ENCODE measurements around the gene TYROBP.
A peak's percentile ranks its signal among the peaks of the same experiment; 100 is the strongest.
"Not testable (repeated sequence)": the region's sequence is repeated elsewhere in the genome, so short reads cannot be mapped to it uniquely, and the experiment has no call there.

TYROBP gene

DNA sequence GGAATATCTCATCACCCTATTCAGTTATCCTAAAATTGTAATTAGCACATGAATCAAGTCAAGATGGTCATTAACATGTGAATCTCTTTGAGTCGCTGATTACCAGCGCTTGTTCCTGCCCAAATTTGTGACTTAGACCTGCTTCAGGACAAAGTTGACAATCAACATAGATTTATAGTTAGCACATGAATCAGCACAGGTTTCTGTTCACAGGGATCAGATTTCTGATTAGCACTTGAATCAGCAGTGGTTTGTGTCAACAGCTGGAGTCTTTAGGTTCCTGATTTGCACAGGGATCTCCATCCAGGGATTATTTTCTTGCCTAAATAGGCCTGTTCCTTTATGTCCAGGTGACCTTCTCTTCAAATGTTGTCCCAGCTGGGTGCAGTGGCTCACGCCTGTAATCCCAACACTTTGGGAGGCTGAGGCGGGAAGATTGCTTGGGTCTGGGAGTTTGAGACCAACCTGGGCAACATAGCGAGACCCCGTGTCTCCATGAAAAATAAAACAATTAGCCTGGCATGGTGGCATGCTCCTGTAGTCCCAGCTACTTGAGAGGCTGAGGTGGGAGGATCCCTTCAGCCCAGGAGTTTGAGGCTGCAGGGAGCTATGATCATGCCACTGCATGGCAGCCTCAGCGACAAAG lies 24.3 kb upstream of the TYROBP start:
- peak; percentile 25 for DNase-seq (ENCODE audit: low read depth, low spot score)

DNA sequence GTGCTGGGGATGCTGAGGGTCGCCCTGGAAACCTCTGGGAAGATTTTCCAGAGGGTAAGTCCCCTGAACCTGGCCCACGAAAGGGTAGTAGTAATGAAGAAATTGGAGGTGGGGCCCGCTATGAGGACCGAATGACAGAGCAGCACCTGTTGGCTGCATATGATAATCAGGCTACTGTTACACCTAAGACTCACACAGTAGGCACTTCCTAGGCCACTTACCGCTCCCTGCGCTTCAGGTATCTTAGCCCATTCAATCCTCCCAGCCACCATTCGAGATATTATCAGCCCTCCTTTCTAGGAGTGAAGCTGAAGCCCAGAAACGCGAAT lies 23.7 kb upstream of the TYROBP start:
- no peak for DNase-seq (ENCODE audit: low read depth, low spot score)

DNA sequence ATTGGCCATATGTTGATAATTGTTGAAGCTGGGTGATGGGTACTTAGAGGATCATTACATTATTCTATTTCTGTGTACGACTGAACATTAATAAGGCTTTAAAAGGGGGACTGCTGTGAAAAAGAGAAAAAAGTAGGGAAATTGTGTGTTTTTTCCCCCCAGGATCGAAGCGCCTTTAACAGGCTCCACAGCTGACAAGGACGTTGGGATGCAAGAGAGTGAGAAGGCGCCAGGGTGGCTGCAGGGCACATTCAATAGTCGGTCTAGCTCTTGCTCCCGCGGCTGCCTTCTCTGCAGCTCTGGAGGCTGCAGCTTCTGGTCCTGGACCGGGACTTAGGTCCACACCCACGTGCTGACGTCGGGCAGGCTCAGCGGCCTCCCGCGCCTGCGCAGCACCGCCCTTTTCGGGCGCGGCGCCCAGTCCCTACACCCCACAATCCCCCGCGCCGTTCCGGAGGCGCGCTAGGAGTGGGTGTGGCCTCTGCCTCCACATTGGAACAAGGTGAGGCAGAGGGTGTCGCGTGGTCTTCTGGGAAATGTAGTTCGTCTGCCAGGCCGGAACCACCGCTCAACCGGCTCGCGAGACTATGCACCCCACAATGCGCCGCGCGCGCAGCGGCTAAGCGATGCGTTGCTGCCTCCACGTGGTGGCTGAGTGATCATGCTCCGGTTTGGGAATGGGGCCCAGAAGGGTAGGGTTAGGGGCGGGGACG lies 23.2 kb upstream of the TYROBP start:
- peak; percentile 98 for DNase-seq (ENCODE audit: low read depth, low spot score)

DNA sequence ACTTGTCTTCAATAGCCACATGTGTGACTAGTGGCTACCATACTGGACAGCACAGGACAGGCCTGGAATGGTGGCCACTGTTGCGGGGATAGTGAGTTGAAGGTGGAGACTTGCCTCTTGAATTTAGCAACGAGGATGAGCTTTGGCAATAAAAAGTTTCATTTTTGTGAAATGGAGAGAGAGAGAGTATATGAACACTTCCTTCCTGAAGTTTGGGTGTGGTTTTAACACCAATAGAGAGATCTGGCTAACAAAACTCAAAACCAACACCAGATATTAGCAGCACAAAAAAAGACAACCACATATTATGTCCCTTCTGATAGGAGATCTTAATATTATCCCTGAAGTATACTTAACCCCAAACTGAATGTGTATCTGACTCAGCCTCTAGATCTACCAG lies 21.8 kb upstream of the TYROBP start:
- DNase-seq (ENCODE audit: low read depth, low spot score), result no peak

DNA sequence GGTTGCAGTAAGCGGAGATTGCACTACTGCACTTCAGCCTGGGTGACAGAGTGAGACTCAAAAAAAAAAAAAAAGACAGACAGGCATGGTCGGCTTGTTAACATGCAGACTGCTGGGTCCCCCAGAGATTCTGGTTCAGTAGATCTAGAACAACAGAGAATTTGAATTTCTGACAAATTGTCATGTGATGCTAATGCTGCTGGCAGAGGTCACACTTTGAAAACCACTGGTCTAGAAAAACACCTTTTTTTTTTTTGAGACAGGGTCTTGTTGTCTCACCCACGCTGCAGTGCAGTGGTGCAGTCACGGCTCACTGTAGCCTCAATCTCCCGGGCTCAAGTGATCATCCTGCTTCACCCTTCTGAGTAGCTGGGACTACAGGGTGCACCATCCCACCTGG lies 20.4 kb upstream of the TYROBP start:
- no peak for DNase-seq (ENCODE audit: low read depth, low spot score)

DNA sequence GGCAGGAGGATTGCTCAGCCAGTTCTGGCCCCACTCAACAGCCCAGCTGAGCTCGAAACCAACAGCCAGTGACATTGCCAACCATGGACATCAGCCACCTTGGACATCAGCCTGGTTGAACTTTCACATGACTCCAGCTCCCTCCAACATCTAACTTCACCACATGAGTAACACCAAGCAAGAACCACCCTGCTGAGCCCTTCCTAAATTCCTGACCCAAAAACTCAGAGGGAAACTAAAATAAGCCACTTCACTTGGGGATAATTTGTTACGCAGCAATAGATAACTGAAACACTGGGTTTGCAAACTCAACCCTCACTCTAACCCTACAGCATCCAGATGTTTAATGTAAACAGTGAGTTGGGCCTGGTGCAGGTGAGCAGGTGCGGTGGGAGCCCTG lies 17.4 kb upstream of the TYROBP start:
- no peak for DNase-seq (ENCODE audit: low read depth, low spot score)

DNA sequence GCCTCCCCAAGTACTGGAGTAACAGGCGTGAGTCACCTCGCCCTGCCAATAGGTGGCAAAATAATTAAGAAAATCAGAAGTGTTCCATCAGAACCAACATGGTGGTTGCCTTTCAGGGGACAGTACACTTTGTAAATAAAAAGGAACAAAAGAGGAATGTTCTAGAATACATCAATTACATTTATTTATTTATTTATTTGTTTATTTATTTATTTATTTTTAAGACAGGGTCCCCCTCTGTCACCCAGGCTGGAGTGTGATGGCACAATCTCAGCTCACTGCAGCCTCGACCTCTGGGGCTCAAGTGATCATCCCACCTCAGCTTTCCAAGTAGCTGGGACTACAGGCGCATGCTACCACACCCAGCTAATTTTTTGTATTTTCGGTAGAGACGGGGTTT lies 12.9 kb upstream of the TYROBP start:
- DNase-seq (ENCODE audit: low read depth, low spot score), result no peak

DNA sequence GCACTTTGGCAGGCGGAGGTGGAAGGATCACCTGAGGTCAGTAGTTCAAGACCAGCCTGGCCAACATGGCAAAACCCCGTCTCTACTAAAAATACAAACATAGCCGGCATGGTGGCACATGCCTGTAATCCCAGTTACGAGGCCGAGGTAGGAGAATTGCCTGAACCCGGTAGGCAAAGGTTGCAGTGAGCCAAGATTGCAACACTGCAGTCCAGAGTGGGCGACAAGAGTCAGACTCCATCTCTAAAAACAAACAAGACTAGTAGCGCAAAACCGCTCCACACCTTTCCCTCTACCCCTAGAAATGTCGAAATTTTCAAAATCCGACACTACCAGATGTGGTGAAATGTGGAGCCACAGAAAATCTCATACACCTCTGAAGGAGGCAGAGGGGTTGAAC lies 11.2 kb upstream of the TYROBP start:
- no peak for DNase-seq (ENCODE audit: low read depth, low spot score)

DNA sequence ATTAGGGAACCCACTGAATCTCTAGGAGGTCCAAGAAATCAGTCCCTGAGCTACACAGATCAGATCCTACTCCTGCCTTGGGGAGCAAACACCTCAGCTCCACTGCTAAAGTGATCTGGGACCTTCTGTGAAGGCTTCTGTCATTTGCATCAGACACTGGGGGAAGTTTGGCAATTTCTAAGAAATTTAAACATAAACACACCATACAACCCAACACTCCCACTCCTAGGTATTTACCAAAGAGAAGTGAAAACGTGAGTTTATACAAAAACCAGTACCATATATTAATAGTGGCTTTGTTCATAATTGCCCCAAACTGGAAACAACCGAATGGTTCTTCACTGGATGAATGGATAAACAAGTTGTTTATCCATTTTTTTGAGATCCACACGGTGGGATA lies 7.3 kb upstream of the TYROBP start:
- no peak for DNase-seq (ENCODE audit: low read depth, low spot score)

DNA sequence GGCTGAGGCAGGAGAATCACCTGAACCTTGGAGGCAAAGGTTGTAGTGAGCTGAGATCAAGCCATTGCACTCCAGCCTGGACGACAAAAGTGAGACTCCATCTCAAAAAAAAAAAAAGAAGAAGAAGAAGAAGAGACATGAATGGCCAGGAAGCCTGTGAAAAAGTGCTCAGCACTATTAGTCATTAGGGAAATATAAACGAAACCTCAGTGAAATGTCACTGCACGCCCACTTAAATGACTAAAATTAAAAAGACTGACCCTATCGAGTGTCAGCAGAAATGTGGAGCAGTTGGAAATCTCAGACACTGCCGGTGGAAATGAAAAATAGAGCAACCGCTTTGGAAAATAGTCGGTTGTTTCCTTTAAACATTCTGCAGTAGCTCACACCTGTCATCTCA lies 5.5 kb upstream of the TYROBP start:
- DNase-seq (ENCODE audit: low read depth, low spot score), result no peak

DNA sequence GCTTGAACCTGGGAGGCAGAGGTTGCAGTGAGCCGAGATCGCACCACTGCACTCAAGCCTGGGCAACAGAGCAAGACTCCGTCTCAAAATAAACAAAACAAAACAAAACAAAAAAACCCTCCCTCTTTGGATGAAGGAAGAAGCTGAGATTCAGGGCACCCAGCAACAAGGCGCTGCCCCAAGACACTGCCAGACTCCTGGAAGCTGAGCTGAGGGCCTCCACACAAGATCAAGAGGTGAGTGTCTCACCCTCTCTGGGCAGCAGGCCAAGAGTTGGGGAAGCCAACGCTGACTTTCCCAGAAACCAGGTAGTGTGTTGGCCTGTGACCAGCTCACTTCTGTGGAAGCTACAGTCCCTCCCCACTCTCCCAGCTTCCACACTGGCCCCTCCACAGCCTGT lies 3.7 kb upstream of the TYROBP start:
- no peak for DNase-seq (ENCODE audit: low read depth, low spot score)

DNA sequence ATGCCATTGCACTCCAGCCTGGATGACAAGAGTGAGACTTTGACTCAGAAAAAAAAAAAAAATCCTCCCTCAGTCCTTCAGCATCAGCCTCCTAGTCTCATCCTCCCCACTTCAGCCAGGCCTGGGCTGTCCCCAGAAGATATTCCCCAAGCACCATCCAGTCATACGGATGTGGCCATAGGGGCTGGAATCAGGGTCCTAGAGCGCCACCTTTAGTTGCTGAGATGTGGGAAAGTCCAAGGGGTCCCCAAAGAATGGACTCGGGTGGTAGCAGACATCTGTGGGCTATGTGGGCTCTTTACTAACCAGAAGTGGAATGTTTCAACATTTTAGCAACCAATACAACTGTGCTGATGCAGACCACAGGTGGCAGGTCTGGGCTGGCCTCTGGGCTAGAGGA lies 3.1 kb upstream of the TYROBP start:
- DNase-seq (ENCODE audit: low read depth, low spot score), result no peak

DNA sequence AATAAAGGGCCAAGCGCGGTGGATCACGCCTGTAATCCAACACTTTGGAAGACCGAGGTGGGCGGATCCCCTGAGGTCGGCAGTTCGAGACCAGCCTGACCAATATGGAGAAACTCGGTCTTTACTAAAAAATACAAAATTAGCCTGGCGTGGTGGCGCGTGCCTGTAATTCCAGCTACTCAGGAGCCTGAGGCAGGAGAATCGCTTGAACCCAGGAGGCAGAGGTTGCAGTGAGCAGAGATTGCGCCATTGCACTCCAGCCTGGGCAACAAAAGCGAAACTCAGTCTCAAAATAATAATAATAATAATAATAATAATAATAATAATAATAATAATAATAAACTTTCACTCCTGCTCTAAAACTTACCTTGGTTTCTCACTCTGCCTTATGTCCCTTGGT lies 2.3 kb upstream of the TYROBP start:
- not testable (repeated sequence) for DNase-seq (ENCODE audit: low read depth, low spot score)

DNA sequence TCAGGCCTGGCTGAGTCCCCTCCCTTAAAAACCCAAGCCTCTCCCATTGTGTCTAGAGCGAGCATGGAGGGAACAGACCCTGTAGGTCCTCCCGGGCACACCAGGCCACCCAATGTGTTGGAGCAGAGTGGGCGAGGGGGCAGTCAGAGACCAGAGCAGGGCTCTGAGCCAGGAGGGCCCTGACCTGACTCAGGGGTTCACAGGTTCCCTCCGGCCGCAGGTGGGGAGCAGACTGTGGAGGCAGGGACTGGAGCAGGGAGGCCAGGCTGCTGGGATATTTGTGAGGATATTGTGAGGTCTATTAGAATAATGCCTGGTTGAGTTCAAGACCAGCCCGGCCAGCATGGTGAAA lies 1.6 kb upstream of the TYROBP start:
- DNase-seq (ENCODE audit: low read depth, low spot score), result no peak

DNA sequence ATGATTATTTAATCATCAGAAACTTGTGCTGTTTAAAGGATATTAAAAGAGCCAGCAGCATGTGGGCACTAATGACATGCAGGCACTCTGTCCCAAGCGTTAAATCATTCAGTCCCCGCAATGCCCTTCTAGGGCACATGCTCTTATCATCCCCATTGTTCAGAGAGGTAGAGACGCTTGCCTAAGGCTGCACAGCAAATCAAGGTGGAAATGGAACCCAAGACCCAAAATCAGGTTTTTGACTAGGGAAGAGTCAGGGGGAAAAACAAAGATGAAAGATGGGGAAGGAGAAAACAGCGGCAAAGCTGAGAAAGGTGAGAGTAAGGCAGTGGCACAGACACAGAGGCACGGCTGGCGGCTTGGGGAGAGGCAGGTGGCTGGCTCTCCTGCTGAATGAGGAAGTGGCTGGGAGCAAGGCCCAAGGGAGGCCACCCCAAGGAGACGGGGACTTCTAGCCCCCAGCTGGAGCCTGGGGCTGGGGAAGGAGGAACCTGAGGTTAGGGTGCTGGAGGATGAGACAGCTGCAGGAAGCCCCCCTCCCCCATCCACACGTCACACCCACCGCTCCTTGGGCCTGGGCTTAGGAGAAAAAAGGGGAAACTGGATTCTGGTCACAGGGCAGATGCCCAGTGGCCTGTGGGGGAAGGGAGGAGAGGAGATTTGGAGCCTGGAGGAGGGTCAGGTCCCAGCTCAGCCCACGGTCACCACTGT lies 1.0 kb upstream of the TYROBP start:
- no peak for DNase-seq (ENCODE audit: low read depth, low spot score)

DNA sequence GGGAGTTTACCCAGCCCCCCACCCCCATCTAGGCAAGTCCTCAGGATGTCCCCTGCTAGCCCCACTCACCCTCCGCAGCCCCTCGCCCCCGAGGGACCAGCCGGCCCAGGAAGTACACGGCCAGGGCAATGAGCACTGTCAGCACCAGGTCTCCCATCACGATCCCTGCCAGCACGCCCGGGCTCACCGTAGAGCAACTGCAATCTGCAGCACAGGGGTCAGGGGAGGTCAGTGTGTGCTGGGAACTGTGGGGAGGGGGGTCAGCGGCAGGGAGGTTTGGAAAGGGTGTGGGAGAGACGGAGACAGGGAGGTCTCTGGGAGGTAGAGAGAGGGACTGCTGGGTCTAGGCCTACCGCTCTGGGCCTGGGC lies 734 bp downstream of the TYROBP start:
- no peak for DNase-seq (ENCODE audit: low read depth, low spot score)

DNA sequence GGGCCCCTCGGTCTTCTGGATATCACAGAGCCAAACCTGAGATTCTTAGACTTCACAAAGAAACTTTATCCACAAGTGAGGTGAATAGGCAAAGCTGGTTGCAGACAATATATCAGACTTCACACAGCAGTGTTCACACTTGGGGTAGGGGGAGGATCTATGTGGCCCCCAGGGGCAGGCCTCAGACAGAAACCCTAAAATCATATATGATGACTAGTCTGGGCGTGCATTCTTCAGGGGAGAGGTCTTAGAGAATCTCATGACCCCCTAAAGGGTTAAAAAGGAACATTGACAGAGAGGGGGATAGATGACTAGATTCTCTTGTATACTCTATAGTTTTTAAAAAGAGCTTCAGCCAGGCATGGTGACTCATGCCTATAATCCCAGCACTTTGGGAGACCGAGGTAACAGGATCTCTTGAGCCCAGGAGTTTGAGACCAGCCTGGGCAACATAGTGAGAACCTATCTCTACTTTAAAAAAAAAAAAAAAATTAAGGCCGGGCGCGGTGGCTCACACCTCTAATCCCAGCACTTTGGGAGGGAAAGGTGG lies 2.8 kb downstream of the TYROBP start:
- no peak for DNase-seq (ENCODE audit: low read depth, low spot score)

DNA sequence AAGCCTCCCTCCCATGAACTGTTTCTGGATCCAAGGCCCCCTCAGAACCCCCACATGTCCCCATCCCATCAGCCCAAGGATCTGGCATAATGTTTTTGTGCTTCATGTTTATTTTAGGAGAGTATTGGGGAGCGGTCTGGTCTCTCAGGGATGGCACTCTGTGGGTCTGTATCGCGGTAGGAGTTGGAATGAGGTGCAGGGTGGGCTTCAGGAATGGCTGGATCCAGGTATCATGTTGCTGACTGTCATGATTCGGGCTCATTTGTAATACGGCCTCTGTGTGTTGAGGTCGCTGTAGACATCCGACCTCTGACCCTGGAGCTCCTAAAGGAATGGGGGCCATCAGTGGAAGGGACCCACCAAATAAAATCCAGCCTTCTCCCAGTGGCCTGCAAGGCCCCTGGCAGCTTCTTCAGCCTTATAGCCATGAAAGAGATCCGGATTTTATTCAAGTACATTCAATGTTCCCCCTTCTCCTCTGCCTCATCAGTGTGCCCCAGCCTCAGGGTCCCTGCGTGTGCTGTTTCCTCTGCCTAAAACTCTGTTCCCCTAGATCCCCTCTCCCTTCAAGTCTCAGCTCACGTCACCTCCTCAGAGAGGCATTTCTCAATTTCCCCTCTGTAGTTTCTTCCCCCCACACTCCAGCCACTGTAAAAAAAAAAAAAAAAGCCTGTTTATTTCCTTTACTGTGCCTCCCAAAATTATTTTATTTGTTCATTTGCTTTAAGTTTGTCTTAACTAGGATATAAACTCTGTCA lies 3.6 kb downstream of the TYROBP start:
- no peak for DNase-seq (ENCODE audit: low read depth, low spot score)

DNA sequence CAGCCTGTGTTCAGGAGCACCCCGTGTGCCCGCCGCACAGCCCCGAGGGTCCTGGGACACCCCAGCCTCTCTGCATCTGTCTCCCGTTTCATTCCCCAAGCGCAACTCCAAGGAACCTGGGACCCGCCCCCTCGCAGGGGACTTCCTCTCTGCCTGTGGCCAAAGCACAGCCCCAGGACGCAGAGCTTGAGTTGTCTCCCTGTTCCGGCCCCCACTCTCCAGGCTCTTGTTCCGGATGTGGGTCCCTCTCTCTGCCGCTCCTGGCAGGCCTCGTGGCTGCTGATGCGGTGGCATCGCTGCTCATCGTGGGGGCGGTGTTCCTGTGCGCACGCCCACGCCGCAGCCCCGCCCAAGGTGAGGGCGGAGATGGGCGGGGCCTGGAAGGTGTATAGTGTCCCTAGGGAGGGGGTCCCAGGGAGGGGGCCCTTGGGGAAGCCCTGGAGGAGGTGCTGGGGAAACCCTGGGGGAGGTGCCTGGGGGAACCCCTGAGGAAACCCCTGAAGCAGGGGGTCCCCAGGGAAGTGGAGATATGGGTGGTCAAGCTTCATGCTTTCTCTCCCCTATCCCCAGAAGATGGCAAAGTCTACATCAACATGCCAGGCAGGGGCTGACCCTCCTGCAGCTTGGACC lies 4.4 kb downstream of the TYROBP start:
- peak; percentile 67 for DNase-seq (ENCODE audit: low read depth, low spot score)

DNA sequence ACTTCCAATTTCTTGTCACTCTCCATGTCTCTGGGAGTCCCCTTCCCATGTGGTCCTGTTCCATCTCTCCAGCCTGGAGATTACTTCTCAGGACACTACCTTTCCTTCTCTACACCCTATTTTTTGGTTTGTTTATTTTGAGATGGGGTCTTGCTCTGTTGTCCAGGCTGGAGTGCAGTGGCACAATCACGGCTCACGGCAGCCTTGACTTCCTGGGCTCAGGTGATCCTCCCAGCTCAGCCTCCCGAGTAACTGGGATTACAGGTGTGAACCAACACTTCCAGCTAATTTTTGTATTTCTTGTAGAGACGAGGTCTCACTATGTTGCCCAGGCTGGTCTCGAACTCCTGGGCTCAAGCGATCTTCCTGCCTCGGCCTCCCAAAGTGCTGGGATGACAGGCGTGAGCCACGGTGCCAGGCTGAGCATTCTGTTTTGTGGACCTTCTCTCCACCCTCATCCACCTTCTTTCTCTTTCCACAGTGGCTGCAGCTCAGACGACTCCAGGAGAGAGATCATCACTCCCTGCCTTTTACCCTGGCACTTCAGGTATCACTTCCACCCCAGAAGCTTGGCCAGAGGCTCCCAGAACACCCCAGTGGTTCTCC lies 5.1 kb downstream of the TYROBP start:
- no peak for DNase-seq (ENCODE audit: low read depth, low spot score)

DNA sequence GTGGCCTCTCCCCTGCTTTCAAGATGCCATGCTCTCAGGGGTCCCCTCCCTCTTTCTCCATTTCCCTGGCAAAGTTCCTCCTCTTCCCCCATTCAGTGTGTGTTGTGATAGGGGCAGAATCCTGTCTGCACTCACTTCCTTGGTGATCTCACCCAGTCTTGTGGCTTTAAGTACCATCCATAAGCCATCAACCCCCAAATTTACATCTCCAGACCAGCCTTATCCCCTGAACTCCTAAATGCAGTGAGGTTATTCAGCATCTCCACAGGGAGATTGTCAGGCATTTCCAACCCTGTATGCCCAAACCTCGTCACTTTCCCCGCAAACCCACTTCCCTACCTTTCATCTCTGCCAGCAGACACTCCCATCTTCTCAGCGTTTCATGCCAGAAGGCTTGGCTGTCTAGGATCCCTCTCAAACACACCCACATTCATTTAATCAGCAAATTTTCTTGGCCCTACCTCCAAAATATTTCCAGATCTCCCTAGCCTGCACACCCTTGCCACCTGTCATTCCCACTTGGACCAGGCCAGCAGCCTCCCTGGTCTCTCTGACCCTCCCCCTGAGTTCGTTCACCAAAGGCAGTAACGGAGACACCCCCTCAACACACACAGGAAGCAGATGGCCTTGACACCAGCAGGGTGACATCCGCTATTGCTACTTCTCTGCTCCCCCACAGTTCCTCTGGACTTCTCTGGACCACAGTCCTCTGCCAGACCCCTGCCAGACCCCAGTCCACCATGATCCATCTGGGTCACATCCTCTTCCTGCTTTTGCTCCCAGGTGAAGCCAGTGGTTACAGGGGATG lies 6.0 kb downstream of the TYROBP start, which contains the start of gene HCST:
Gene HCST (plus strand): TSS at position 676 of the 808 bp plus-strand sequence. CDS start 65 bp downstream, at position 741.
- no peak for DNase-seq (ENCODE audit: low read depth, low spot score)

Measured in iPS DF 19.7 (cell line).